ENCODE data around the gene PDE9A. TPM values are rescaled to one million over a fixed set of nuclear protein-coding genes. Genes with fewer than 3 reads are reported as not detected.
A peak's percentile ranks its signal among the peaks of the same experiment; 100 is the strongest.

Gene PDE9A
- total and polyA plus RNA-seq, 4 experiments from 2014 or later = 2.2 to 9.2 (median 5.3) TPM

DNA sequence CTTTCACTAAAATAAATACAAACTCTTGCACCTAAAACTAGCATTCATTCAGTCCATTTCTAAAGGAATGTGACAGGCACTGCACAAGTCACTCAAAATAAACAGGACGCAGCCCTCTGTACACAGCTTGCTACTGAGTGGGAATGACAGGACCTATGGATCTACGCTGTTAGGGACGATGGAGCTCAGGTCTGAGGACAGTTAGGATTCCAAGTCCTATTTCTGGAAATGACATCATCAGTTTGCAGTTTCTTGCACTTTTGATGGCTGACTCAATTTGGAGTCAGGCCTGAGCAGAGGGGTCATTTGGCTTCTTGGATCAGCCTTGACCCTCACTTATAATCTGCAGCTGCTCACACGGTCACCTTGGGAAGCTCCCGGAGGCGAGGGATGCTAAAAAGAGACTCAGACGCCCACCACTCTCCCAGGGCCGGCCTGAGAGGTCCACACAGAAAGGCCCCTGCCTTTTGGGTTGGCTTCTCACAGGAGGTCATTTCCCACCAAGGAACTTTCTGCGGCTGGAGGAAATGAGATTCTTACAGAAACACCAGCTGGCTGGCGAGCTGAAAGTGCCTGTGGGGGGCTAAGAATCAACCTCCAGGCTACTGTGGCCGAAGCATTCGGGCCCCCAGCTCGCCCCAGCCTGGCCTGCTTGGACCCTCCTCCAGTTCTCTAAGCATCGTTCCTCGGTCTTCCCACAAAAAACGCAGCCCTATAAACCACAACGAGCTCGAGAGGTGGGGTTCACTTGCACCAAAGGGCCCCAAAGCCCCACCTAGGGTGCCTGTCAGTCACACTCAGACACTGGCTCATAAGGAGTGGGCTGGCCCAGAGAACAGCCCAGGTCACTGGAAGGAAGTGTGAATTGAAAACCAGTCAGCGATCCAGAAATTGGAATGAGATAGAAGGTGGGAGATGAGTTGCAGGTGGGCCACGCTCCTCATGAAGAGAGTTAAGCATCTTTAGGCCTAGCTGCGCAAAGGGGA is 8.9 kb upstream of the PDE9A start:
- Mint-ChIP-seq H3K27me3 (peaks cover 6 to 9% of the 10 kb centered on the region in 2 donors), H3K9me3 (no peaks in the 10 kb centered on the region), H3K4me1 (no peaks in the 10 kb centered on the region), H3K36me3 (no peaks in the 10 kb centered on the region), H3K27ac (no peak overlapping the region), H3K4me3 (no peak overlapping the region)
- DNase-seq = no peak
- no peaks in the 10 kb centered on the region for H3K4me1 ChIP-seq (ENCODE audit: insufficient read depth, low read length)
- no peaks in the 10 kb centered on the region for H3K9me3 ChIP-seq (ENCODE audit: control insufficient read depth in 1 of 2, low read length in 2 of 2)
- H3K27me3 ChIP-seq (ENCODE audit: insufficient read depth, low read length) = no peaks in the 10 kb centered on the region
- H3K36me3 ChIP-seq (ENCODE audit: insufficient read depth, low read length) = no peaks in the 10 kb centered on the region
- POLR2A ChIA-PET (ENCODE audit: partially characterized antibody) = interaction anchor here (1.2 kb wide), 1 partner anchor 11 kb away, joined by 3 read pairs; no protein-coding TSS in a partner anchor
- H3K4me3 ChIP-seq (ENCODE audit: low read length in 2 of 2) = no peak overlapping the region
- intact Hi-C loops (cut with micrococcal nuclease) = no loop called here
- CTCF ChIA-PET (ENCODE audit: partially characterized antibody) = interaction anchor here (1.2 kb wide), 1 partner anchor 11 kb away, joined by 3 read pairs; no protein-coding TSS in a partner anchor
- no peak overlapping the region for H3K27ac ChIP-seq (ENCODE audit: low read depth, low read length)

DNA sequence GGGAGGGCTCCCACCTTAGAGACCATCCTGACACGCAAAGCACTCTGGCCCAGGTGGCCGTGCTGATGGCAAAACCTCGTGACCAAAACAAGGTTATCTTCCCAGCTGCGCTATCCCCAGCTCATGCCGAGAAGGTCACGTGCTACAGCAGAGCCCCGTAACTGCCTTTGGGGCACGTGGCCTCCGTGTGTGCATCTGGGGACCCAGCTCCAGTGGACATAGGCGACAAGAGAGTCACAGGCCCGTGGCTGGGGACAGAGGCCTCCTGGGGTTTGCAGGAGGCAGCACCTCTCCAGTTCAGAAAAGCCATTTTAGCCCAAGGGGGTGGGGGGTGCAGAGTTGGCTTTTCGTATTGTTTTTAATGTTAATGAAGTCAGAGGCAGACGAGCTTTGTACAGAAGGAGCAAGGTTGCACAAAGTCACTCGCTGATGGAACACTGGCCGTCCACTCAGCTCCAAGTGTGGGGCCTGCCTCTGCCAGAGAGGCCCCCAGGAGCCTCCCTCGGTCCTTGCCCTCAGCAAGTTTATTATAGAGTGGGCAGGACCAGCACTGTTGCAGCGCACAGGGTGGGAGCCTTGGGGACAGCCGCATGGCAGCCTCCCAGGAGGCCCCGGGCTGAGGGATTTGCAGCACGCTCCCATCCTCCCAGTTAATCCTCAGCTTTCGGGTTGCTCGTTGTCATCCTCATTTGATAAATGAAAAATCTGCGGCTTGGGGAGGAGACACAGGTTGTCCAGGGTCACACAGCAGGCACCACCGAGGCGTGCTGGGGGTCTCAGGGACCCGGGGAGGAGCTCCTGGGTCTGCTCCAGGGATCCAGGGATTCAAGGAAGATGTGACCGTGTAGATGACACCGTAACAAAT is 8.0 kb upstream of the PDE9A start:
- Mint-ChIP-seq H3K27ac (no peak overlapping the region), H3K4me3 (no peak overlapping the region), H3K36me3 (no peaks in the 10 kb centered on the region), H3K27me3 (peaks cover 4 to 7% of the 10 kb centered on the region in 2 donors), H3K4me1 (no peaks in the 10 kb centered on the region), H3K9me3 (no peaks in the 10 kb centered on the region)
- Histone ChIP-seq H3K27me3 (ENCODE audit: insufficient read depth, low read length) (no peaks in the 10 kb centered on the region), H3K4me3 (ENCODE audit: low read length in 2 of 2) (no peak overlapping the region), H3K4me1 (ENCODE audit: insufficient read depth, low read length) (no peaks in the 10 kb centered on the region), H3K36me3 (ENCODE audit: insufficient read depth, low read length) (no peaks in the 10 kb centered on the region), H3K9me3 (ENCODE audit: control insufficient read depth in 1 of 2, low read length in 2 of 2) (no peaks in the 10 kb centered on the region), H3K27ac (ENCODE audit: low read depth, low read length) (no peak overlapping the region)
- DNase-seq = no peak
- CTCF ChIA-PET (ENCODE audit: partially characterized antibody) = interaction anchor here (1.2 kb wide), 1 partner anchor 10 kb away, joined by 3 read pairs; no protein-coding TSS in a partner anchor
- POLR2A ChIA-PET (ENCODE audit: partially characterized antibody) = interaction anchor here (1.2 kb wide), 1 partner anchor 10 kb away, joined by 3 read pairs; no protein-coding TSS in a partner anchor
- intact Hi-C loops (cut with micrococcal nuclease) = no loop called here

DNA sequence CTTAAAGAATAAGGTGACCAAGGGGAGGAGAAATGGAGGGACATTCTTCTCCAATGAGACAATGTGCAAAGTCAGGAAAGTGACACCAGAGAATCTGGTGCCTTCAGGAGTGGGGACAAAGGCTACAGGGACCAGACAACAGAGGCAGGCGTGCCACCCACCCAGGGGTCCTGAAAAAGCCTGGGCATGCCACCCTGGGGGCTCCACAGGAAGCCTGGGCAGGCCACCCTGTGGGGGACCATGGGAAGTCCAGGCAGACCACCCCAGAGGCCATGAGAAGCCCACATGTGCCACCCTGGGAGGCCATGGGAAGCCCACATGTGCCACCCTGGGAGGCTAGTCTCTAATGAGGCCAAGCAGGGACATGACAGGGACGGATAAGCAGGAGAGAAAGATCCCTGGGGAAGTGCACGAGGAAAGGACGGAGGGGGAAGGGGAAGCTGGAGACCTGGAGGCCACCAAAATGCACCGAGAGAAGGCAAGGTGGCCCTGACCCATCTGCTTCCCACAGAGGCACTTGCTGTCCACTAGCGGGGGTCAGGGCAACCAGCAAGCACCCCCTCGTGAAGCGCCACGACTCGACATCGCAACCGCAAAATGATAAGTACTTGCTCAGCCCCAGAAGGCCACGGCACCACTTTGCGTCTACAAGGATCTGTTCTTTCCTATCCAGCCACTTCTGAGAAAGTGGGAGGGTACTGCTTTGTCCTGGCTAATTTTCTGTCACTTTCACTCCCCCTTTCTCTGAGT is 7.2 kb upstream of the PDE9A start:
- intact Hi-C loops (cut with micrococcal nuclease) = no loop called here
- Mint-ChIP-seq H3K36me3 (no peaks in the 10 kb centered on the region), H3K9me3 (no peaks in the 10 kb centered on the region), H3K27ac (no peak overlapping the region), H3K27me3 (peaks cover 4 to 7% of the 10 kb centered on the region in 2 donors), H3K4me1 (no peaks in the 10 kb centered on the region), H3K4me3 (no peak overlapping the region)
- no peak overlapping the region for H3K4me3 ChIP-seq (ENCODE audit: low read length in 2 of 2)
- H3K36me3 ChIP-seq (ENCODE audit: insufficient read depth, low read length) = no peaks in the 10 kb centered on the region
- ChIA-PET POLR2A (ENCODE audit: partially characterized antibody) (no interaction called here), CTCF (ENCODE audit: partially characterized antibody) (no interaction called here)
- no peak for DNase-seq
- no peak overlapping the region for H3K27ac ChIP-seq (ENCODE audit: low read depth, low read length)
- H3K9me3 ChIP-seq (ENCODE audit: control insufficient read depth in 1 of 2, low read length in 2 of 2) = no peaks in the 10 kb centered on the region
- no peaks in the 10 kb centered on the region for H3K4me1 ChIP-seq (ENCODE audit: insufficient read depth, low read length)
- H3K27me3 ChIP-seq (ENCODE audit: insufficient read depth, low read length) = no peaks in the 10 kb centered on the region

DNA sequence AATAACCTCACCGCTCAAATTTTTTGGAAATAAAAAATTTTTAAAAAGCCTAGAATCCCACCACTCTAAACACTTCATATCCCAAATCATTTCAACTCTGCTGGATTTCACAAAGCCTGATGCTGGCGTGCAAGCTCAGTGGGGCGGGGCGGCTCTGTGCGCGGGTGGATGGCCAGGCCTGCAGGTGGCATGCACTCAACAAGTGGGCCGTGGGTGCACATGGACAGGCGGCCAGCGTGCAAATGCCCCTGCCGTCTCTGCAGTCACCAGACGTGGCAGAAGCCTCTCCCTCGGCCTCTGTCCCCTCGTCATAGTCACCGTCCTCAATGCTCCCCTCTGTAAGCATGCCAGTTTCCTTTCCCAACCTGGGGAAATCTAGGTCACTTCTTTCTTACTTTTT is 6.6 kb upstream of the PDE9A start:
- ChIA-PET CTCF (ENCODE audit: partially characterized antibody) (no interaction called here), POLR2A (ENCODE audit: partially characterized antibody) (no interaction called here)
- H3K9me3 Mint-ChIP-seq = no peaks in the 10 kb centered on the region
- H3K4me1 Mint-ChIP-seq = peaks cover 0 to 3% (median 0%) of the 10 kb centered on the region in 4 donors
- no peak overlapping the region for H3K27ac ChIP-seq (ENCODE audit: low read depth, low read length)
- DNase-seq = no peak
- intact Hi-C loops (cut with micrococcal nuclease) = no loop called here
- H3K36me3 ChIP-seq (ENCODE audit: insufficient read depth, low read length) = no peaks in the 10 kb centered on the region
- H3K9me3 ChIP-seq (ENCODE audit: control insufficient read depth in 1 of 2, low read length in 2 of 2) = no peaks in the 10 kb centered on the region
- no peaks in the 10 kb centered on the region for H3K27me3 ChIP-seq (ENCODE audit: insufficient read depth, low read length)
- H3K4me3 Mint-ChIP-seq = no peak overlapping the region
- no peaks in the 10 kb centered on the region for H3K4me1 ChIP-seq (ENCODE audit: insufficient read depth, low read length)
- no peak overlapping the region for H3K4me3 ChIP-seq (ENCODE audit: low read length in 2 of 2)
- peaks cover 2 to 9% of the 10 kb centered on the region in 2 donors for H3K27me3 Mint-ChIP-seq
- H3K36me3 Mint-ChIP-seq = no peaks in the 10 kb centered on the region
- H3K27ac Mint-ChIP-seq = no peak overlapping the region

DNA sequence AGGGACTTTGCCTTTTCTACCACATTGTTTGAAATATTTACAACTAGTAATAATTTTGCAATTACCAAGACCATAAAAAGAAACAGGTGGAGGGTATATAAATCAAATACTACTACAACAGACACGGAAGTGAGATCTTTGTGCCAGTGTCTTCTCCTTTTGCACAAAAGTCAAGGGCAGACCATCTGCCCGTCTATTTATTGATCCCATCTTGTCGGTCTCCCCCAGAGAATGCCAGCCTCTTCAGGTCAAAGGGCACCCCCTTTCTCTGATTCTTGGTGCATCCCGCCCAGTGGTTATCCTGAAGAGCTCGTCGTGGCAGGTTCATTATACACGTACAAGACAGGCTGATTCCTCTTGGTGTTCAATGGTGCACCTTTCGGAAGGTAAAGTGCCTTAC is 4.8 kb upstream of the PDE9A start:
- CTCF ChIA-PET (ENCODE audit: partially characterized antibody) = interaction anchor here (1.8 kb wide), 1 partner anchor 56 kb away, joined by 4 read pairs; no protein-coding TSS in a partner anchor
- H3K27ac ChIP-seq (ENCODE audit: low read depth, low read length) = no peak overlapping the region
- no peaks in the 10 kb centered on the region for H3K27me3 ChIP-seq (ENCODE audit: insufficient read depth, low read length)
- Mint-ChIP-seq H3K27me3 (peaks cover 2 to 4% of the 10 kb centered on the region in 2 donors), H3K36me3 (no peaks in the 10 kb centered on the region), H3K4me3 (no peak overlapping the region), H3K27ac (peak overlapping the region in 1 of 7 donors; percentile 6), H3K9me3 (no peaks in the 10 kb centered on the region), H3K4me1 (peaks cover 0 to 16% (median 0%) of the 10 kb centered on the region in 4 donors)
- H3K9me3 ChIP-seq (ENCODE audit: control insufficient read depth in 1 of 2, low read length in 2 of 2) = no peaks in the 10 kb centered on the region
- H3K36me3 ChIP-seq (ENCODE audit: insufficient read depth, low read length) = no peaks in the 10 kb centered on the region
- H3K4me1 ChIP-seq (ENCODE audit: insufficient read depth, low read length) = peaks cover 5% of the 10 kb centered on the region
- DNase-seq = no peak
- POLR2A ChIA-PET (ENCODE audit: partially characterized antibody) = no interaction called here
- H3K4me3 ChIP-seq (ENCODE audit: low read length in 2 of 2) = no peak overlapping the region
- intact Hi-C loops (cut with micrococcal nuclease) = no loop called here

DNA sequence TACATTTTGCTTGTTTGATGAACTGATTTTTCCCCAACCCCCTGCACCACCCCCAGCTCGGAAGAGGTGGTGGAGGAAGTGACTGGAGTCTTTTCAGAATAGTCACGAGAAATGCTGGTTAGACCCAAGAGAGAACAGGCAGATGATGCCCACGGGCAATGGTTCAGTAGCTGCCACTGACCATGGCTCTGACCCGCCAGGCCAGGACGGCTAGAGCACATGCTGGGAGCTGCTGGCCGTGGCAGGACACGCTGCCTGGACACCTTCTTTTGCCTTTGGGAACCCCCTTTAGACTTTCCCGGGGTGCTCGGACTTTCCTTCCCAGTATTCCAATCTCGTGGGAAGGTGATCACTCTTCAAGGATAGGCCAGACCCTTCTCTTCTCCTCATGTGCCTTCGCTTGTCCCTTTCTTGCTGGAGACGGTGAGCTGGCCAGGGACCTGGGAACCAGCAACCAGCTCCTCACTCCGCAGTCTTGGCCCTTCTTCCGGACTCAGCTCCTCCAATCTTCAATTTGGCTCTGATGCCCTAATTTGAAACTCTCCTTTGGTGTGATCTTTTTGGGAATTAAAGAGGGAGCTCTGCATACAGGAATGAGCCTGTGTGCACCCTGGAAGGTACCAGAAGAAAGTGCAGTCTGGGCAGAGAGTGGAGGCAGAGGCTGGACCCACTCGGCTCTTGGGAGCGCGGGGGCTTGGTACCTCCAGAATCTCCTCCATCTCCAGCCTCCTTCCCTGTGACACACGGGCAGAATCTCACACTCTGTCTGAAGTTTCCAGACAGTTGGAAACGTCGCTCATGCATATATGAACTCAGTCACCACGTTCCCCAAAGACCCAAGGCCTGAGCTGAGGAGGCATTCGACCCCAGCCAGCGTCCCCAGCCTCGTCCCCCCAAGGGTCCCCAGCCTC is 4.0 kb upstream of the PDE9A start:
- Histone ChIP-seq H3K4me3 (ENCODE audit: low read length in 2 of 2) (no peak overlapping the region), H3K27ac (ENCODE audit: low read depth, low read length) (no peak overlapping the region), H3K36me3 (ENCODE audit: insufficient read depth, low read length) (no peaks in the 10 kb centered on the region), H3K4me1 (ENCODE audit: insufficient read depth, low read length) (peaks cover 8% of the 10 kb centered on the region), H3K27me3 (ENCODE audit: insufficient read depth, low read length) (no peaks in the 10 kb centered on the region), H3K9me3 (ENCODE audit: control insufficient read depth in 1 of 2, low read length in 2 of 2) (no peaks in the 10 kb centered on the region)
- Mint-ChIP-seq H3K4me3 (no peak overlapping the region), H3K27ac (peak overlapping the region in 1 of 7 donors; percentile 2), H3K27me3 (peaks cover 0 to 4% of the 10 kb centered on the region in 2 donors), H3K9me3 (no peaks in the 10 kb centered on the region), H3K4me1 (peaks cover 0 to 18% (median under 1%) of the 10 kb centered on the region in 4 donors), H3K36me3 (no peaks in the 10 kb centered on the region)
- ChIA-PET CTCF (ENCODE audit: partially characterized antibody) (interaction anchor here (1.8 kb wide), 1 partner anchor 57 kb away, joined by 4 read pairs; no protein-coding TSS in a partner anchor), POLR2A (ENCODE audit: partially characterized antibody) (no interaction called here)
- intact Hi-C loops (cut with micrococcal nuclease) = no loop called here
- no peak for DNase-seq
